Measurements from ENCODE around the gene SNX20.

The SNX20 gene

GRCh38 chr16:50634090-50634489 lies 47.0 kb downstream of the SNX20 start:
- no peak for DNase-seq

GRCh38 chr16:50632927-50633800 lies 47.9 kb downstream of the SNX20 start:
- DNase-seq: no peak

GRCh38 chr16:50631985-50632576 lies 49.0 kb downstream of the SNX20 start:
- DNase-seq: no peak

GRCh38 chr16:50631249-50631984 lies 49.7 kb downstream of the SNX20 start:
- DNase-seq: no peak

GRCh38 chr16:50630394-50631020 lies 50.6 kb downstream of the SNX20 start:
- DNase-seq: no peak

GRCh38 chr16:50629334-50629733 lies 51.8 kb downstream of the SNX20 start:
- DNase-seq: no peak

GRCh38 chr16:50628156-50628802 lies 52.8 kb downstream of the SNX20 start:
- no peak for DNase-seq

GRCh38 chr16:50627419-50627818 lies 53.7 kb downstream of the SNX20 start:
- peak; percentile 56 for DNase-seq

GRCh38 chr16:50626868-50627267 lies 54.2 kb downstream of the SNX20 start:
- DNase-seq: no peak

- DNase-seq: no peak
Measured at GRCh38 chr16:50625374-50625773, 55.7 kb downstream of the SNX20 start.

- no peak for DNase-seq
Measured at GRCh38 chr16:50624449-50624970, 56.6 kb downstream of the SNX20 start.

- no peak for DNase-seq
Measured at GRCh38 chr16:50622643-50623369, 58.3 kb downstream of the SNX20 start.

- DNase-seq: no peak
Measured at GRCh38 chr16:50622029-50622428, 59.1 kb downstream of the SNX20 start.
